LNCaP clone FGC (cell line): ENCODE measurements around the gene NPC2.

Source experiments
- DNase-seq: peaks from one replicate; pipeline ENCODE4 v3.0.0-alpha.2; 2011; ENCODE audit warnings: low read depth
- H3K4me3 ChIP-seq: 2 replicates; pipeline ENCODE4 v1.5.1; 2011; ENCODE audit warnings: mild to moderate bottlenecking, low read depth, low read length, control low read depth
- TF ChIP-seq, protein P1 (sequence below): IDR thresholded peaks from 2 replicates; pipeline ENCODE4 v1.5.1; 2012; ENCODE audit warnings: mild to moderate bottlenecking; ENCODE audit not compliant: control insufficient read depth, insufficient read depth; ENCODE audit errors: extremely low read depth

NPC2 gene

DNA sequence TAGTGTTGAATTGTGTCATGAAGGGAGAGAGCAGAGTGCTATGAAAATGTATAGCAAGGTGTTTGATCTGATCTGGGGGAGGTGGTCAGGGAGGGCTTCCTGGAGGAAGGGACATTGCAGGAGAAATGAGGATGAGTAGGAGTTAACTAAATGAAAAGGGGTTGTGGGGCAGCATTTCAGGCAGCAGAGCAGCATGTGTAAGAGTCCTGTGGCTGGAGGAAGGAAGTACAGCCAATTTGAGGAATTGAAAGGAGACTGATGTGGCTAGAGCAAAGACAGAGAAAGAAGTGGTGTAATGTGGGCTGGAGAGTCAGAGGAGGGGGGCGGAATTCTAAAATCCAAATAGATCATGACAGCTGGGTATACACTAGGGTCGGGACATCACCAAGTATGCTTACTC is 20.5 kb downstream of the NPC2 start:
- H3K4me3 ChIP-seq: no peak overlapping the region
- no peak for DNase-seq
- TF ChIP-seq, protein P1, sequence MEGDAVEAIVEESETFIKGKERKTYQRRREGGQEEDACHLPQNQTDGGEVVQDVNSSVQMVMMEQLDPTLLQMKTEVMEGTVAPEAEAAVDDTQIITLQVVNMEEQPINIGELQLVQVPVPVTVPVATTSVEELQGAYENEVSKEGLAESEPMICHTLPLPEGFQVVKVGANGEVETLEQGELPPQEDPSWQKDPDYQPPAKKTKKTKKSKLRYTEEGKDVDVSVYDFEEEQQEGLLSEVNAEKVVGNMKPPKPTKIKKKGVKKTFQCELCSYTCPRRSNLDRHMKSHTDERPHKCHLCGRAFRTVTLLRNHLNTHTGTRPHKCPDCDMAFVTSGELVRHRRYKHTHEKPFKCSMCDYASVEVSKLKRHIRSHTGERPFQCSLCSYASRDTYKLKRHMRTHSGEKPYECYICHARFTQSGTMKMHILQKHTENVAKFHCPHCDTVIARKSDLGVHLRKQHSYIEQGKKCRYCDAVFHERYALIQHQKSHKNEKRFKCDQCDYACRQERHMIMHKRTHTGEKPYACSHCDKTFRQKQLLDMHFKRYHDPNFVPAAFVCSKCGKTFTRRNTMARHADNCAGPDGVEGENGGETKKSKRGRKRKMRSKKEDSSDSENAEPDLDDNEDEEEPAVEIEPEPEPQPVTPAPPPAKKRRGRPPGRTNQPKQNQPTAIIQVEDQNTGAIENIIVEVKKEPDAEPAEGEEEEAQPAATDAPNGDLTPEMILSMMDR: no peak

DNA sequence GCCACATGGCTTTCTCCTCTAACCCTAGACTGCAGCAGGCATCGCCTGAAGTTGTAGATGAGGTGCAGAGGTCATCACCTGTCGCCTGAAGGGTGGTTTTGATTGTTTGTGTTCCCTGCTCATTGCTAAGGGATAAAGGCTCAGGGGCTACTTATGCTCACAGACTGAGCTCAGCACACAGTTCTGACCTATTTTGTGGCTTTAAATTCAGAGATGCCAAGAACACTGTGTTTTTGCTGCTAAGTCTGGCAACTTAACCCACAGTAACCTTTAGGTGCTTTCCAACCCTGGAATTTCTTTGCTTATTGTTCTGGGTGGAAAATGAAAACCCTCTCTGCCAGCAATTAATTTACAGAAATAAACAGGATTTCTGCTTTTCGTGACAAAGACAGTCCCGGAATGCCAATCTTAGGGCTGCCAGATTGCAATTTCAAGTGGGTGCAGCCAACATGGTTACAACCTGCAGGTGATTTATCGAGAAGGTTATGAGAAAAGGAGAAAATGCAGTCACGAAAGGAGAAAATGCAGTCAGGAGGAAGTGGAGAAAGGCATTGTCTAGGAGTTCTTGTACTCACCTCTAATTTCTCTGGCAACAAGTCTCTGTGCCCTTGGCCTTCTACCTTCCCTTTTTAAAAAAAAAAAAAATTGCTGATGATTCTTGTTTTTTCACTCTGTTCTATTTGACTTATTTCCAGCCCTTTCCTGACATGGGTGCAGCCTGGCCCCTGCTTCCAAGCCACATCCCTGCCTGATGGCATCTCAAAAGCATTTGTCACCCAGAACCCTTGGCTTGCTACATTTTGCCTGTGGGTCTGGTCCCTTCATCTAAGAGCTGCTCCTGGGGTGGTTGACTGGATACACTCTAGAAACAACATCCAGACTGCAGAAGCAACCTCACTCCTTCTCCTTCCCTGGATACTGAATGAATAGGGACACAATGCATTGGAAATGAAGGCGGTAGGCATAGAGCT is 23.3 kb downstream of the NPC2 start:
- TF ChIP-seq, protein P1: no peak
- H3K4me3 ChIP-seq: no peak overlapping the region
- DNase-seq: no peak

DNA sequence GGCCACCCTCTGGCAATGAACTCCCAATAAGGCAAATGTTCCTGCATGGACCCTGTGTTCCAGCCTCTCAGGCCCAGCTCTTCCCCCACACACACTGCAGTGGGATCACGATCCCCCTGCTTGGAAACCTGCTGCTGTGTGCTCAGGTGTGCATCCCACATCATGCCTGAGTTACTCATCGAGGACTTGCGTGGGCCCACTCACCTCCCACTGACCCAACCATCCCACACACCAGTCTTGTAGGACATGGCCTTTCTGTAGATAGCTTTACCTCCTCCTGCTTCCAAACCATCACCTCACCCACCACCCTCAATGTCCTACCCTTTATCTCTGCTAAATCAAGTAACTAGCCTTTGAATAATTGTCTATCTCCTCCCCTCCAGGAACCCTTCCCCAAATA is 24.6 kb downstream of the NPC2 start:
- DNase-seq: no peak
- no peak overlapping the region for H3K4me3 ChIP-seq
- TF ChIP-seq, protein P1: no peak

DNA sequence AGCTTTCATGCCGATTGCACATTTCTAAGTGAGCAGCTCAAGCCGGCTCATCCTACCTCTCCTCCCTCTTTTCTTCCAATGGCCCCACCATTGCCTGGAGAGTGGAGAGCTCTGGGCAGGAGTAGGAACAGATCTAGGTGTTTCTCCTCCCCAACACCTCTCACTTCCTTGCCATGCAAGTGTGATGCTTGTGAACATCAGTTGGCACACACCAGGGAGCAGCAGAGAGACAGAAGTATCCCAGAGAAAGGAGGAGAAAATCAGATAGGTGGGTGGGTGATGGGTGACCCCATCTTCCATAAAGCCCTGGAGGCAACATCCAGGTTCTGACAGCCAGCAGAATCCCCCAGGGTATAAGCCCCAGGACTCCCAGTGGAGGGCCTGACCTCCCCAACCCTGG is 27.8 kb downstream of the NPC2 start:
- H3K4me3 ChIP-seq: no peak overlapping the region
- DNase-seq: no peak
- TF ChIP-seq, protein P1: no peak

DNA sequence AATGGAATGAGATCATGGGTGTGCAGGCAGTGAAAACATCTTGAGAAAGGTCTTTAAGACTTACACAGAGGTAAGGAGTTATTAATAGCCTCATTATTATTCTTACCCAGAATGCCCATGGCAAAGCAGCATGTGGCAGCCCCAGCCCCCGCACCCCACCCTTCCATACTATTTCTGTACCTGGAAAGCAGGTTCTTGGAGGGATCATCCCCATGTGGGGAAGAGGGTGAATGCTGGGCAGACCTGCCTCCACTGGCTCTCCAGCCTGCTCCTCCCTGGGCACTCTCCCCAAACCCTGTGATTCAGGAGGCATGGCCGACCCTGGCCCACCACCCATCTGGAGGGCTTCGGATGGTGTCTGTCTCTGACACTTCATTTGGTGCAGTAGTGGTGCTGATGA is 28.3 kb downstream of the NPC2 start:
- no peak for DNase-seq
- H3K4me3 ChIP-seq: no peak overlapping the region
- TF ChIP-seq, protein P1: no peak

- no peak for DNase-seq
- TF ChIP-seq, protein P1: no peak
- no peak overlapping the region for H3K4me3 ChIP-seq
These were observed 29.4 kb downstream of the NPC2 start for GRCh38 chr14:74463697-74464096.
